Right lobe of liver (tissue), 4 donors: ENCODE results near the gene LRRC51.

ENCODE experiments used
- CTCF ChIP-seq, 4 donors: fragments of 200-600 bp in 3 of 4; fragments of 450-650 bp in 1 of 4; IDR thresholded peaks; one replicate each; pipeline versions ENCODE4 v1.5.1 to v1.8.0; 2016 to 2022; ENCODE audit warnings: antibody characterized with exemption in 4 of 4, mild to moderate bottlenecking in 2 of 4
- POLR2A ChIP-seq: fragments of 450-650 bp; IDR thresholded peaks from one replicate; pipeline ENCODE4 v1.6.1; 2017; ENCODE audit warnings: antibody characterized with exemption, mild to moderate bottlenecking
- donor health status: DM: no; HTN: no; CAD: no.
- donor health status: DM: no; HTN: no; CAD: no.
- donor health status: DM: no; HTN: yes; CAD: no.

GRCh38 chr11:72069787-72070251, 10.8 kb upstream of the LRRC51 start:
- no peak for TF ChIP-seq CTCF (IDR thresholded peaks at IDR 0.05)
- peak; percentile 39 for TF ChIP-seq POLR2A
